CD4-positive, alpha-beta T cell treated with Interleukin-15 for 4 hours (primary cell): ENCODE results near the gene PRXL2C.
"Not testable (repeated sequence)": the region's sequence is repeated elsewhere in the genome, so short reads cannot be mapped to it uniquely, and the experiment has no call there.

ENCODE experiments used
- DNase-seq: peaks from one replicate; pipeline ENCODE4 v3.0.0-alpha.2; 2020; ENCODE audit warnings: low spot score

PRXL2C gene

GRCh38 chr9:96649620-96650324, 5.3 kb downstream of the PRXL2C start:
- DNase-seq, result no peak

DNA sequence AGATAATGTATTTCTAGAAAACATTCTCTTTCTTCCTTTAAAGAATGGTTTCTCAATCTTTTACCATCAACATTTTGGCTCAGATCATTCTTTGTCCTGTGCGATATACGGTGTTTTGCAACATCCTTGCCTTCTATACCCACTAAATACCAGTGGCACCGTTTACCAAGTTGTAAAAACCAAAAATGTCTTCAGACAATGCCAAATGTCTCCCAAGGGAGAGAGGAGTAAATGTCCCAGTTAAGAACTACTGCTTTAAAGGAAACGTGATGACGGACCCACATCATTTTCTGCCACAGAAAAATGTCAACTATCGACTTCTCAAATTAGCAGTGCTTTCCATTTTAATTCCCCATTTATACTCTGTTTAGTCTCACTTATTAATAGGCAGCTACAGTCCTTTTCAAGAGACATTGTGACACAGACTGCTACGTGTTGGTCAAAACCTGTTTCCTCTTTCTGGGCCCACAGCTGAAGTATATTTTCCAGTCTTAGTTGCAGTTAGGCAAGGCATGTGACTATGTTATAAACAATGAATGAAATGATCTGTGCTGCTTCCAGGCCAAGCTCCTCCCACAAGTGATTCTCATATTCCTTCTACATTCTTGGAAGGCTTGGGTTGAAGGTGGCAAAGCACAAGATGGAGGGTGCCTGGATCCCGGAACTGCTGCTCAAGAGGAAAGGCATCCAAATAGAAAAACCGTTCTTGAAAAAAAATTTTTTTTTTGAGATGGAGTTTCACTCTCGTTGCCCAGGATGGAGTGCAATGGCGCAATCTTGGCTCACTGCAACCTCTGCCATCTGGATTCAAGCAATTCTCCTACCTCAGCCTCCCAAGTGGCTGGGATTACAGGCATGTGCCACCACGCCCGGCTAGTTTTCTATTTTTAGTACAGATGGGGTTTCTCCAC, 8.8 kb downstream of the PRXL2C start:
- DNase-seq, result no peak

GRCh38 chr9:96644137-96644536, 11.0 kb downstream of the PRXL2C start:
- no peak for DNase-seq

DNA sequence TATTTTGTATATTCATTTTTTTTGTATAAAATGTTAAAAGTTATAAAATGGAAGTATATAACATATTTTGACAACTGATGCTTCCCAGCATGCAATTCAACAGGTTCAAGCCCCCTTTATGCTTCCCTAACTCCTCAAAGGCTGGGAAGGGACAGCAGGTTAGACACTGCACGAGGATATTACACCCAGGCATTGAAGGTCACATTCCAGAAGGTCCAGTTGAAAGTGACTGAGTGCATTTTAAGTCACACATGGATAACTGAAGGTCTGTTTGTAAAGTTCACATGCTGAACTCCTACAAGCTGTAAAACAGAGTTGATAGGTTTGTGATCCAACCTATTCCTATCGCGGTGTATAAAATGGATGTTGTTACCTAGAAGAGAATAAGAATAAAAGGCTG, 13.6 kb downstream of the PRXL2C start:
- no peak for DNase-seq

DNA sequence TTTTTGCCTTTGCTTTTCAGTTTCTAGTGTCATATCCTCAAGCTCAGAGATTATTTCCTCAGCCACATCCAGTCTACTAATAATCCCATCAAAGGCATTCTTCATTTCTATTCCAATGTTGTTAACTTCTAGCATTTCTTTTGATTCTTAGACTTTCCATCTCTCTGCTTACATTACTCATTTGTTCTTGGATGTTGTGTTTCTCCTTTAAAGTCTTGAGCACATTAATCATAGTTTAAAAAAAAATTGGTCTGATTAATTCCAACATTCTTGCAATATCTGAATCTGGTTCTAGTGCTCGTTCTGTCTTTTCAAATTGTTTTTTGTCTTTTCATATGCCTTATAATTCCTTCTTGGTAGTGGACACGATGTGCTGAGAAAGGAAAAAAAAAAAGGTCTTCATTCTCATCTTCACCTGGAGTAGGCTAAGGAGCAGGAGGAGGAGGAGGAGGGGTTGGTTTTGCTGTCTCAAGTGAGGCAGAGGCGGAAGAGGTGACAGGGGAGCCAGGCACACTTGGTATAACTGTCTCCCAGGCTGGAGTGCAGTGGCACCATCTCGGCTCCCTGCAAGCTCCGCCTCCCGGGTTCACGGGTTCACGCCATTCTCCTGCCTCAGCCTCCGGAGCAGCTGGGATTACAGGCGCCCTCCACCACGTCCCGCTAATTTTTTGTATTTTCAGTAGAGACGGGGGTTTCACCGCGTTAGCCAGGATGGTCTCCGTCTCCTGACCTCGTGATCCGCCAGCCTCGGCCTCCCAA, 16.3 kb downstream of the PRXL2C start:
- no peak for DNase-seq

GRCh38 chr9:96636368-96636767, 18.7 kb downstream of the PRXL2C start:
- no peak for DNase-seq

GRCh38 chr9:96633579-96633978, 21.5 kb downstream of the PRXL2C start:
- DNase-seq, result not testable (repeated sequence)

DNA sequence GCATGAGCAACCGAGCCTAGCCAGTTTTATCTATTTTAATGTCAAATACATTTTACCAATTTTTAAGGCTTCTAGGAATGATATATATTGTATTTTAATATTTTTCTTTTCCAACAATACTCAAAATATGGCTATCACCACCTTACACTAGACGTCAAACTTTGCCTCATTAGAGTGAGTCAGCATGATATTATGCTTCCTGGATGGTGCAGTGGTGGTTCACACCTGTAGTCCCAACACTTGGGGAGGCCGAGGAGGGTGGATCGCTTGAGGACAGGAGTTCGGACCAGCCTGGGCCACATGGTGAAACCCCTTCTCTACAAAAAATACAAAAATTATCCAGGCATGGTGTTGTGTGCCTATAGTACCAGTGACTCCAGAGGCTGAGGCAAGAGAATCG, 28.2 kb downstream of the PRXL2C start:
- DNase-seq, result no peak

GRCh38 chr9:96621618-96622017, 33.5 kb downstream of the PRXL2C start:
- DNase-seq, result no peak

DNA sequence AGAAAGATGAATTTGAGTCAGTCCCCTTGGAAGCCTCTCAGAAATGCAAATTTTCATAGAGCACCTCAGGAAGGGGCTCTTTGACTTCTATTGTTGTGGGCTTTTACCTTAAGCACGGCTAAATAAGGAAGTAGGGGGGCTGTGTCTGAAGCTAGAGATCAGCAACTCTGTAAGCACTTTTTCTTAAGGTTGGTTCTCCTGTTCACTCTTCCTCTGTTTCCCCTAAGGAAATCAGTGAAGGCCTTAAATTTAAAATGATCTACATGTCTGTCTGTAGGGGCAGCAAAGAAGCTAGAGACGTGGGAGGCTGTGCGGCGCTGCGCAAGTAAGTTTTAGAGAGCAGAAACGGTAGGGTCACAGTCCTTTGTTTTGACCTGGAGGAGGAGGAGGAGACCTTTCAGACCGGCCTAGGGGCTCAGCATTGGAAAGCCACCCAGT, 34.3 kb downstream of the PRXL2C start:
- DNase-seq, result no peak

DNA sequence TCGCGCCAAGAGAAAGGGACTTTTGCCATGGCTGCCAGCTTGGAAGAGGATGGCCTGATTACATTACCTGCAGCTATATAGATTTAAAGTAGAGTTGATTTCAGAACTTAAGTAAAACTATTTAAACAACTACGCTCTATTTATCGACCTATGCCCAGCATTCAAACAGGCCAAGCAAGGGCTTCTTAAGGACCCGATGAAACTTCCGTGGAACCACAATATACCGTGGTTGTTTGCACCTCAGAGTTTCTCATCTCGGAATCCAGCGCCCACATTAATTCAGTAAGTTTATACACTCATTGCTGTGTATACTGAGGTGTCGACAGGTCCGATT, 35.0 kb downstream of the PRXL2C start:
- no peak for DNase-seq

GRCh38 chr9:96619491-96620180, 35.5 kb downstream of the PRXL2C start, which contains the start of gene CDC14B:
Gene CDC14B, minus strand, starts transcription at chr9:96619843. Its CDS starts 465 bp downstream, at chr9:96619378.
- DNase-seq, result peak; percentile 66

DNA sequence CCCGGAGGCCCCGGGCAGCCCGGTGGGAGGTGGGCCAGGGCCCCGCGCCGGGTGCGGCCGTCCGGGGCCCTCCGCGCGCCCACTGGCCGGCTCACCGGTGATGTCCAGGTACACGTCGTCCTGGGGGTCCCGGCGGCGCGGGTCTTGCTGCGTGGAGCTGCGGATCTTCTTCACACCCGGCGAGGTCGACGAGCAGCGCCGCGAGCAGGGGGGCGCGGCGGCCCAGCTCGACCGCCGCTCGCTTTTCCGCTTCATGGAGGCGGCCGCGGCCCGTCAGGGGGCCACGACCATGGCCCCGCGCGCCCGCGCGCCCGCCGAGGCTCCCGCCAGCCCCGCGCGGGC, 36.0 kb downstream of the PRXL2C start:
- no peak for DNase-seq

GRCh38 chr9:96618209-96619123, 36.7 kb downstream of the PRXL2C start:
- no peak for DNase-seq

DNA sequence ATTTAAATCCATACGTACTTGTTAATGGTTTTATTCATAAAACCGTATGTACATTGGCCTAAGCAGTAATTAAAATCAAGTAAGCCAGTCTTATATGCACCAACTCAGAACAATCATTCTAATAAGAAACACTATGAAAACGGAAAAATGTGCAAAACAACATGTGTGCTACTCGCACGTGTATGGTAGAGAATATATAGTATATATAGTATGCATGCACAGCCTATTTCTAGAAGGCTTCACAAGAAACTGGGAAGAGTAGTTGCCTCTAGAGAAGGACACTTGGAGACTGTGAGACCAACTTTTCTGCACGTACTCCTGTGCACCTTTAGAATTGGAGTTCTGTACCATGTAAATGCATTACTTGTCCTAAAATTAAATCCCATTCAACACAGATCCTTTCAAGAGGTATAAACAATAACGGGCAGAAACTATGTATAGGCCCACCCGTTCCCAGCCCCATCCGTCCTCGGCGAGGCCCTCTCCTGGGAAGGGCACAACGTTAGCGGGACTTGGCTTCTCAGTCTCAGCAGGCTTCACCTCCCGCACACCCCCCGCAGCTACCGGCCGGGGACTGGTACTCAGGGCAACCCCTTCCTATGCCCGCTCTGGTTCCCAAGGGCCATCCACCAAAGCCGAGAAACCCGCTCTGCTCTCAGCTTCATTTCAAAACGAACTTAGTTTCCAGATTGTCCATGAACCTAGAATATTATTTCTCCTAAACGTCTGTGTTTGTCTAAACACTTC, 37.5 kb downstream of the PRXL2C start:
- no peak for DNase-seq

- DNase-seq, result no peak
Observed at GRCh38 chr9:96616817-96617438, 38.2 kb downstream of the PRXL2C start.

- no peak for DNase-seq
Observed at GRCh38 chr9:96615411-96615810, 39.7 kb downstream of the PRXL2C start.

DNA sequence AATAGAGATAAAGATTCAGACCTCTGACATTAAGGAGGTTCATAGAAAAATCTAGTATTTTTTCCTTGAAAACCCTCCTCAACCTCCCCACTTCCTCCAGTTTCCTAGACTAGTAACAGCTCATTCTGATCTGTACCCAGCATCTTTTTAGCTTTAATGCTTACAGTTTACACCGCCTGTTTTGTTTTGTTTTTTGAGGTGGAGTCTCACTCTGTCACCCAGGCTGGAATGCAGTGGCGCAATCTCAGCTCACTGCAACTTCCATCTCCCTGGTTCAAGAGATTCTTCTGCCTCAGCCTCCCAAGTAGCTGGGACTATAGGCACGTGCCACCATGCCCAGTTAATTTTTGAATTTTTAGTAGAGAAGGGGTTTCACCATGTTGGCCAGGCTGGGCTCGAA, 40.5 kb downstream of the PRXL2C start:
- DNase-seq, result not testable (repeated sequence)

DNA sequence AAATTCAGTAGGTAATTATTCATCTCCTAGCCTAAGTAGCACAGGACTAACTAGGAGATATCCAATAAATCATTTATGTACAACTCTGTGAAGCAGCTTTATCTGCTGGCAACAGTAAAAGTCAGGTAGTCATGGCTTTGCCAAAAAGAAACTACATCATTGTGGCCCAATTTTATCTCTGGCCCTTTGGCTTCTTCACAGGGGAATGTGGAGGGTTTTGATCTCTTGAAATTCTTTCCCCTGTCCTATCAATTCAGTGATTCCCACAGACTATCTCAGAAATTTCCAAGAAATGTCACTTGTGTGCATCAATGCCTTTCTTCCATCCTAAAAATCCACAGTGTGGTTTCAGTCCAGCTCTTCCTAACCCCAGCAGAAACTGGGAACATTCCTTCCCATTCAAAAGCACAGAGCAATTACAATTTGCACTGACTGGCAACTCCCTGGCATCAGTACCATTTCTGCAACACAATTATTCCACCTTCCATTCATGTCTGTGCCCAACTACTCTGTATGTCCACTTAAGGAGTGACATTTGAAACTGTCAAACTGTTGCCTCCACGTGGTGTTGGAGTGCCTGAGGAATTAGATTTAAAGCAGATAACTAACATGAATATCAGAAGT, 42.0 kb downstream of the PRXL2C start:
- no peak for DNase-seq
